Measurements from ENCODE around the gene ANKRD34A.
A peak's percentile ranks its signal among the peaks of the same experiment; 100 is the strongest.

Gene ANKRD34A

GRCh38 chr1:145961109-145961424 is 3.3 kb downstream of the ANKRD34A start:
- Histone ChIP-seq H2AK5ac (ENCODE audit: low read length) (no peak overlapping the region), H3K23ac (ENCODE audit: low read length) (no peak overlapping the region), H3K4me2 (ENCODE audit: low read length) (peak overlapping the region; percentile 94), H3K27me3 (ENCODE audit: insufficient read depth, low read length) (peaks cover 40% of the 10 kb centered on the region), H2BK12ac (ENCODE audit: low read length) (no peak overlapping the region), H3K9me3 (ENCODE audit: insufficient read depth, low read depth, low read length) (peaks cover 2% of the 10 kb centered on the region), H3K36me3 (ENCODE audit: control insufficient read depth in 1 of 2, insufficient read depth in 2 of 2, low read length in 2 of 2) (no peaks in the 10 kb centered on the region), H3K18ac (ENCODE audit: low read length) (no peak overlapping the region), H3K9ac (ENCODE audit: low read length) (no peak overlapping the region), H3K79me1 (ENCODE audit: low read length) (peaks cover 6% of the 10 kb centered on the region), H3K4ac (ENCODE audit: low read depth, low read length) (no peak overlapping the region), H4K12ac (ENCODE audit: low read depth, low read length) (no peak overlapping the region), H3K4me1 (ENCODE audit: control insufficient read depth in 1 of 2, insufficient read depth in 2 of 2, low read length in 2 of 2) (peaks cover 16 to 26% of the 10 kb centered on the region in 2 experiments), H2BK5ac (ENCODE audit: low read depth, low read length, poor library complexity) (no peak overlapping the region), H3K27ac (ENCODE audit: low read depth, low read length) (no peak overlapping the region), H4K8ac (ENCODE audit: low read depth, low read length) (peak overlapping the region; percentile 48), H2AFZ (ENCODE audit: insufficient read depth, low read length, poor library complexity) (no peak overlapping the region), H2BK120ac (ENCODE audit: insufficient read depth, low read length, poor library complexity) (no peak overlapping the region), H3K4me3 (ENCODE audit: low read depth, low read length) (peak overlapping the region; percentile 77), H3K79me2 (ENCODE audit: control insufficient read depth, insufficient read depth, low read length, poor library complexity) (no peaks in the 10 kb centered on the region), H3K14ac (ENCODE audit: low read length) (no peak overlapping the region), H4K91ac (ENCODE audit: low read depth, low read length) (no peak overlapping the region)
- no peak for DNase-seq
- WGBS (ENCODE audit: extremely low coverage, insufficient coverage, insufficient read length) = no CpG with 5 or more reads among the region's 22 CpGs

- H3K23ac ChIP-seq (ENCODE audit: low read length) = no peak overlapping the region
- no peak overlapping the region for H2BK120ac ChIP-seq (ENCODE audit: insufficient read depth, low read length, poor library complexity)
- H3K9ac ChIP-seq (ENCODE audit: low read length) = peak overlapping the region; percentile 70
- peak overlapping the region; percentile 77 for H3K4me3 ChIP-seq (ENCODE audit: low read depth, low read length)
- H3K27me3 ChIP-seq (ENCODE audit: insufficient read depth, low read length) = peaks cover 44% of the 10 kb centered on the region
- no peak overlapping the region for H3K4ac ChIP-seq (ENCODE audit: low read depth, low read length)
- H2AK5ac ChIP-seq (ENCODE audit: low read length) = no peak overlapping the region
- peaks cover 6% of the 10 kb centered on the region for H3K79me1 ChIP-seq (ENCODE audit: low read length)
- no peak overlapping the region for H3K14ac ChIP-seq (ENCODE audit: low read length)
- no peak overlapping the region for H3K27ac ChIP-seq (ENCODE audit: low read depth, low read length)
- H3K4me1 ChIP-seq (ENCODE audit: control insufficient read depth in 1 of 2, insufficient read depth in 2 of 2, low read length in 2 of 2) = peaks cover 16 to 26% of the 10 kb centered on the region in 2 experiments
- no peak overlapping the region for H2BK5ac ChIP-seq (ENCODE audit: low read depth, low read length, poor library complexity)
- H3K4me2 ChIP-seq (ENCODE audit: low read length) = peak overlapping the region; percentile 94
- WGBS (ENCODE audit: extremely low coverage, insufficient coverage, insufficient read length) = no CpG with 5 or more reads among the region's 44 CpGs
- H2BK12ac ChIP-seq (ENCODE audit: low read length) = no peak overlapping the region
- peaks cover 2% of the 10 kb centered on the region for H3K9me3 ChIP-seq (ENCODE audit: insufficient read depth, low read depth, low read length)
- DNase-seq = peak; percentile 56 to 72
- no peaks in the 10 kb centered on the region for H3K36me3 ChIP-seq (ENCODE audit: control insufficient read depth in 1 of 2, insufficient read depth in 2 of 2, low read length in 2 of 2)
- no peaks in the 10 kb centered on the region for H3K79me2 ChIP-seq (ENCODE audit: control insufficient read depth, insufficient read depth, low read length, poor library complexity)
- H3K18ac ChIP-seq (ENCODE audit: low read length) = no peak overlapping the region
- peak overlapping the region; percentile 77 for H2AFZ ChIP-seq (ENCODE audit: insufficient read depth, low read length, poor library complexity)
- H4K12ac ChIP-seq (ENCODE audit: low read depth, low read length) = no peak overlapping the region
- peak overlapping the region; percentile 48 for H4K8ac ChIP-seq (ENCODE audit: low read depth, low read length)
- H4K91ac ChIP-seq (ENCODE audit: low read depth, low read length) = no peak overlapping the region
Measured at GRCh38 chr1:145960468-145961108, 3.8 kb downstream of the ANKRD34A start.

GRCh38 chr1:145959957-145960467 is 4.4 kb downstream of the ANKRD34A start:
- Histone ChIP-seq H3K14ac (ENCODE audit: low read length) (no peak overlapping the region), H3K4ac (ENCODE audit: low read depth, low read length) (no peak overlapping the region)

GRCh38 chr1:145959333-145959732 is 5.0 kb downstream of the ANKRD34A start:
- no peak overlapping the region for H3K18ac ChIP-seq (ENCODE audit: low read length)
- H3K9ac ChIP-seq (ENCODE audit: low read length) = no peak overlapping the region
- no peak overlapping the region for H2BK120ac ChIP-seq (ENCODE audit: insufficient read depth, low read length, poor library complexity)
- H3K23ac ChIP-seq (ENCODE audit: low read length) = no peak overlapping the region
- H2AFZ ChIP-seq (ENCODE audit: insufficient read depth, low read length, poor library complexity) = no peak overlapping the region
- no peak overlapping the region for H4K91ac ChIP-seq (ENCODE audit: low read depth, low read length)
- peaks cover 4% of the 10 kb centered on the region for H3K79me1 ChIP-seq (ENCODE audit: low read length)
- H3K4me2 ChIP-seq (ENCODE audit: low read length) = no peak overlapping the region
- peaks cover 2% of the 10 kb centered on the region for H3K9me3 ChIP-seq (ENCODE audit: insufficient read depth, low read depth, low read length)
- no peak overlapping the region for H3K4me3 ChIP-seq (ENCODE audit: low read depth, low read length)
- no peak overlapping the region for H2AK5ac ChIP-seq (ENCODE audit: low read length)
- peaks cover 16 to 26% of the 10 kb centered on the region in 2 experiments for H3K4me1 ChIP-seq (ENCODE audit: control insufficient read depth in 1 of 2, insufficient read depth in 2 of 2, low read length in 2 of 2)
- H3K27me3 ChIP-seq (ENCODE audit: insufficient read depth, low read length) = peaks cover 45% of the 10 kb centered on the region
- H4K8ac ChIP-seq (ENCODE audit: low read depth, low read length) = no peak overlapping the region
- H3K14ac ChIP-seq (ENCODE audit: low read length) = no peak overlapping the region
- H2BK5ac ChIP-seq (ENCODE audit: low read depth, low read length, poor library complexity) = no peak overlapping the region
- no peak overlapping the region for H3K4ac ChIP-seq (ENCODE audit: low read depth, low read length)
- no peaks in the 10 kb centered on the region for H3K79me2 ChIP-seq (ENCODE audit: control insufficient read depth, insufficient read depth, low read length, poor library complexity)
- H2BK12ac ChIP-seq (ENCODE audit: low read length) = no peak overlapping the region
- H4K12ac ChIP-seq (ENCODE audit: low read depth, low read length) = no peak overlapping the region
- H3K27ac ChIP-seq (ENCODE audit: low read depth, low read length) = no peak overlapping the region
- DNase-seq = no peak
- H3K36me3 ChIP-seq (ENCODE audit: control insufficient read depth in 1 of 2, insufficient read depth in 2 of 2, low read length in 2 of 2) = no peaks in the 10 kb centered on the region

More at GRCh38 chr1:145959957-145960467, 4.4 kb downstream of the ANKRD34A start:
- Histone ChIP-seq H3K27ac (ENCODE audit: low read depth, low read length) (no peak overlapping the region), H2BK5ac (ENCODE audit: low read depth, low read length, poor library complexity) (no peak overlapping the region), H3K36me3 (ENCODE audit: control insufficient read depth in 1 of 2, insufficient read depth in 2 of 2, low read length in 2 of 2) (no peaks in the 10 kb centered on the region), H4K8ac (ENCODE audit: low read depth, low read length) (no peak overlapping the region), H3K9ac (ENCODE audit: low read length) (no peak overlapping the region), H2AFZ (ENCODE audit: insufficient read depth, low read length, poor library complexity) (peak overlapping the region; percentile 77), H3K23ac (ENCODE audit: low read length) (no peak overlapping the region), H3K9me3 (ENCODE audit: insufficient read depth, low read depth, low read length) (peaks cover 2% of the 10 kb centered on the region), H3K4me3 (ENCODE audit: low read depth, low read length) (peak overlapping the region; percentile 77), H3K4me1 (ENCODE audit: control insufficient read depth in 1 of 2, insufficient read depth in 2 of 2, low read length in 2 of 2) (peaks cover 16 to 26% of the 10 kb centered on the region in 2 experiments), H2AK5ac (ENCODE audit: low read length) (no peak overlapping the region), H2BK12ac (ENCODE audit: low read length) (no peak overlapping the region), H2BK120ac (ENCODE audit: insufficient read depth, low read length, poor library complexity) (no peak overlapping the region), H3K4me2 (ENCODE audit: low read length) (peak overlapping the region; percentile 94), H3K79me1 (ENCODE audit: low read length) (peaks cover 6% of the 10 kb centered on the region), H4K12ac (ENCODE audit: low read depth, low read length) (no peak overlapping the region), H3K79me2 (ENCODE audit: control insufficient read depth, insufficient read depth, low read length, poor library complexity) (no peaks in the 10 kb centered on the region), H3K27me3 (ENCODE audit: insufficient read depth, low read length) (peaks cover 45% of the 10 kb centered on the region), H4K91ac (ENCODE audit: low read depth, low read length) (no peak overlapping the region), H3K18ac (ENCODE audit: low read length) (no peak overlapping the region)
- no peak for DNase-seq
- WGBS (ENCODE audit: extremely low coverage, insufficient coverage, insufficient read length) = no CpG with 5 or more reads among the region's 12 CpGs

Data from trophoblast cell (in vitro differentiated cells and primary cell).